ENCODE measurements around the gene ACCS.

The ACCS gene

GRCh38 chr11:44130751-44131150 is 64.7 kb downstream of the ACCS start:
- Histone ChIP-seq H3K36me3 (ENCODE audit: control insufficient read depth, insufficient read depth, low read length) (no peaks in the 10 kb centered on the region), H3K4me1 (no peaks in the 10 kb centered on the region), H3K27me3 (ENCODE audit: control insufficient read depth, insufficient read depth, low read length) (no peaks in the 10 kb centered on the region), H3K9ac (no peak overlapping the region), H3K27ac (no peak overlapping the region), H3K4me3 (ENCODE audit: low read depth, low read length) (no peak overlapping the region), H3K79me2 (no peaks in the 10 kb centered on the region), H2AFZ (no peak overlapping the region), H3K4me2 (ENCODE audit: low read length) (no peak overlapping the region), H3K9me3 (ENCODE audit: control insufficient read depth, low read length) (no peaks in the 10 kb centered on the region)
- TF ChIP-seq CTCF (IDR thresholded peaks at IDR 0.05), result no peak

GRCh38 chr11:44133335-44133946 is 67.4 kb downstream of the ACCS start:
- no peak overlapping the region for H3K4me2 ChIP-seq (ENCODE audit: low read length)
- no peak overlapping the region for H3K4me3 ChIP-seq (ENCODE audit: low read depth, low read length)
- no peak overlapping the region for H3K9ac ChIP-seq
- H3K27ac ChIP-seq, result no peak overlapping the region
- H3K79me2 ChIP-seq, result no peaks in the 10 kb centered on the region
- no peak overlapping the region for H2AFZ ChIP-seq
- no peaks in the 10 kb centered on the region for H3K27me3 ChIP-seq (ENCODE audit: control insufficient read depth, insufficient read depth, low read length)
- no peaks in the 10 kb centered on the region for H3K9me3 ChIP-seq (ENCODE audit: control insufficient read depth, low read length)
- TF ChIP-seq CTCF (IDR thresholded peaks at IDR 0.05), result peak; percentile 24
- no peaks in the 10 kb centered on the region for H3K4me1 ChIP-seq
- no peaks in the 10 kb centered on the region for H3K36me3 ChIP-seq (ENCODE audit: control insufficient read depth, insufficient read depth, low read length)
